ENCODE results near the gene MLEC.
A peak's percentile ranks its signal among the peaks of the same experiment; 100 is the strongest.

The MLEC gene, protein sequence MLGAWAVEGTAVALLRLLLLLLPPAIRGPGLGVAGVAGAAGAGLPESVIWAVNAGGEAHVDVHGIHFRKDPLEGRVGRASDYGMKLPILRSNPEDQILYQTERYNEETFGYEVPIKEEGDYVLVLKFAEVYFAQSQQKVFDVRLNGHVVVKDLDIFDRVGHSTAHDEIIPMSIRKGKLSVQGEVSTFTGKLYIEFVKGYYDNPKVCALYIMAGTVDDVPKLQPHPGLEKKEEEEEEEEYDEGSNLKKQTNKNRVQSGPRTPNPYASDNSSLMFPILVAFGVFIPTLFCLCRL

DNA sequence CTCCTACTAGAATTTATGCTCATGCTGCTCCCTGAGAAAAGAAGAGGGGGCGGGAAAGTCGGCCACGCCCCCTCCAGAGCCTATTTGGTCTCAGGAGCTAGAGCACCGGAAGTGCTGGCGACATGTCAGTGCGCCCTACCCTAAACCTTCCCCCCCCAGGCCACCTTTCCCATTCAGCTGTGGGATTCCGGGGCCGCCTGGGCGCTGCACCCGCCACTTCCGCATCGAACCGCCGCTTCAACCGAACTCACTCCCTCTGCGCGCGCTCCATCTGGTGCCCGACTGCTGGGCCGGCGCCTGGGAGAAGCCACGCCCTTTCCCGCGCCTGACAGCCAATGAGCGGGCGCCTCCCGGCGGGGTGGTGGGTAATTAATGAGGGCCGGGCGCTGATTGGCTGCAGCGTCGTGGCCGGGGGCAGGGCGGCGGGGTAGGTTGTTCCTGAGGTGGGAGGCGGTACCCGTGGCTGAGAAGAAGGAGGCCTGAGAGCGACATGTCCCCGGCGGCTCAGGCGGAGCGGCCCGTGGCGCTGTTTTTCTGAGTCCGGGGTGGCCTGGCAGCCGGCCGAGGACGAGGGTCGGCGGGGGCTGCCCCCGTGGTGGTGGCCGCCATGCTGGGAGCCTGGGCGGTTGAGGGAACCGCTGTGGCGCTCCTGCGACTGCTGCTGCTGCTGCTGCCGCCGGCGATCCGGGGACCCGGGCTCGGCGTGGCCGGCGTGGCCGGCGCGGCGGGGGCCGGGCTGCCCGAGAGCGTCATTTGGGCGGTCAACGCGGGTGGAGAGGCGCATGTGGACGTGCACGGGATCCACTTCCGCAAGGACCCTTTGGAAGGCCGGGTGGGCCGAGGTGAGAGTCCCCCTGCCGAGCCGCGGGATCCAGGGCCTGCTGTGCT, at the start of gene MLEC:
TSS of gene MLEC (plus strand) at position 460 of the 888 bp plus-strand sequence. CDS start at position 608, 148 bp downstream.
- peak; percentile 98 to 99 (median 99) for DNase-seq (ENCODE audit: low read depth in 2 of 3, low spot score in 1 of 3)

DNA sequence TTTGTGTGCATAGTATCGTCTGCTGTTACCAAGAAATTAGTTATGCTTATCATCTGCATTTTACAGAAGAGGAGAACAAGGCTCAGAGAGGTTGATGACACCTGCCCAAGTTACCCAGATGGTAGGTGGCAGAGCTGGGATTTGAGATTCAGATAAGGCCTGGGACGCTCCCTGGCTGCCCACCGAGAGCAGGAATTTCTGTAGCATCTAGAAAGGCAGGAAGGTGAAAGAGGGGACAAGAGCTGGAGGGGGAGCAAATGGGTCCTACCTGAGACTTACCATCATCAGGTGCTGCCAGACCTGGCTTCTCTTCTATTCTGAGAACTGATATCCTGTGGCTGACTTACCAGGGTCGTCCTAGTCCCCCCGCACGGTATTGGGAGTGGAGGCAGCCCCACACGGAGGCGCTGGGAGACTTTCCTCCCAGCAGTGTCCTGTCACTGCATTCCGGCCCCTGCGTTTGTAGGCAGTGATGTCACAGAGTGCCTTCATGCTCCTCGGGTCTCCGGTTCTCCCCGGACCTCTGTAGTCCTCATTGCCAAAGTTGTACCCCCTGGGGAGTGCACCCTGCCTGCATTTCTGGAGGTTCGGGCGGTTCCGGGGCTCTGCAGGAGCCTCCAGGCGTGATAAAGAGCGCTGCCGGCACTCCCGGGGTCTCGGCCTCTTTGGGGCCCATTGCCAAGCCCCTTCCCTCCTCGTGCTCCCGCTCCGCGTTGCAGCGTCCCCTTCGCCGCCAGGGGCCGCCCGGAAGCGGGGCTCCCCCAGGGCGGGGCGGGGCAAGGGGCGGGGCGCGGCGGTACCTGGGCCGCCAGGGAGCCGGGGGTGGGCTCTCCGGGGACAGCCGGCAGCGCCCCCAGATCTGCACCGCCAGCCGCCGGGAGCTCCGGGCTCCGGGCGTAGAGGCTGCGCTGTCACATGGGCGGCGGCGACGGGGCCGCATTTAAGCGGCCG, 46.9 kb upstream of the MLEC start, which contains the start of gene CABP1:
TSS of gene CABP1 (plus strand) at position 856 of the 951 bp plus-strand sequence. CDS start at position 916, 60 bp downstream.
- peak in 2 of 3 donors; percentile 36 to 58 for DNase-seq (ENCODE audit: low read depth in 2 of 3, low spot score in 1 of 3)

DNA sequence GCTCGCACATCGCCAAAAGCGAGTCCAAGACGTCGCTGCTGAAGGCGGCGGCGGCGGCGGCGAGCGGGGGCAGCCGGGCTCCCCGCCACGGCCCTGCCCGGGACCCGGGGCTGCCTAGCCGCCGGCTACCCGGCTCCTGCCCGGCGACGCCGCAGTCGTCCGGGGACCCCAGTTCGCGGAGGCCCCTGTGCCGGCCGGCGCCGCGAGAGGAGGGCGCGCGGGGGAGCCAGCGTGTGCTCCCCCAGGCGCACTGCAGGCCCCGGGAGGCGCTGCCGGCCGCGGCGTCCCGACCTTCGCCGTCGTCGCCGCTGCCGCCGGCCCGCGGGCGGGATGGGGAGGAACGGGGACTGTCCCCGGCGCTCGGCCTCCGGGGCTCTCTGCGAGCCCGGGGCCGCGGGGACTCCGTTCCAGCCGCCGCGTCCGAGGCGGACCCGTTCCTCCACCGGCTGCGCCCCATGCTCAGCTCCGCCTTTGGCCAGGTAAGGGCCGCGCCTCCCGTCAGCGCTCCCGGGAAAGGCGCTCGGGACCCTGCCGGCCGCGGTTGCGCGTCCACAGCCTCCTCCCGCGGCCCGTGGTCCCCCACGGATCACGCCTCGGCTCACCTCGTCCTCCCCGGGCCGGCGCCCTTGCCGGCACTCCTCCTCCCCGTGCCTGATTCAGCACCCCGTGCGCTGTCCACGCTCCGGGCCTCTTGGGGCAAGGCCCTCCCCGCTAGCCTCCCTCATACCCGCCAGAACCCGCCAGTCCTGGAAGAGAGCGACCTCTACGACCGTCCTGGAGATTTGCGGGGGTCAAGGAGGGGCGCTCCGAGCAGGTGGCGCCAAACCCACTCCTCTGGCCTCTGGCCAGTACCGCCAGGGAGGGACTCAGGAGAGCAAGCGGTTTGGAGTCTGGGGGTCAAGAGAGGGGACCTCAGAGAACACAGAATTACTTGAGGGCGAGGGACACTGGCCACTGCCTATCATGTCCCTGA, 45.8 kb upstream of the MLEC start:
- DNase-seq (ENCODE audit: low read depth in 2 of 3, low spot score in 1 of 3) = peak in 2 of 3 donors; percentile 25 to 39

DNA sequence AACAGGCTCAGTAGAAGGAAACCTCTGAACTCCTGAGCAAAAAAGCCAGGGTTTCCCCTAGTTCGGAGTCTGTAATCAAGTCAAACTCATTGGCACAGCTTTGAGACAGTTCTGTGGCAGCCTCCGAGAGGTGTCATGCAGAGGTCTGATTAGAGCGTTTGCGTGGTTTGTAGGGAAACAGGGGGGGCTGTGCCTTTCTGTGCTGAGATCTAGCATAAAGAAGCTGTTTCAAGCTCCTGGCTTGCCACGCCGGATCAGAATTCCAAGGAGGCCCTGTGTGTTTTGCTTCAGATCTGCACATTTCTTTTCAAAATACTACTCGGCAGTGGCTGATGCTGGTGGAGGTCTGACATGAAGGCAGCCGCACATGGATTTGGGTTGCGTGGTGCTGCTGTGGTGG, 44.8 kb upstream of the MLEC start:
- DNase-seq (ENCODE audit: low read depth in 2 of 3, low spot score in 1 of 3) = no peak

DNA sequence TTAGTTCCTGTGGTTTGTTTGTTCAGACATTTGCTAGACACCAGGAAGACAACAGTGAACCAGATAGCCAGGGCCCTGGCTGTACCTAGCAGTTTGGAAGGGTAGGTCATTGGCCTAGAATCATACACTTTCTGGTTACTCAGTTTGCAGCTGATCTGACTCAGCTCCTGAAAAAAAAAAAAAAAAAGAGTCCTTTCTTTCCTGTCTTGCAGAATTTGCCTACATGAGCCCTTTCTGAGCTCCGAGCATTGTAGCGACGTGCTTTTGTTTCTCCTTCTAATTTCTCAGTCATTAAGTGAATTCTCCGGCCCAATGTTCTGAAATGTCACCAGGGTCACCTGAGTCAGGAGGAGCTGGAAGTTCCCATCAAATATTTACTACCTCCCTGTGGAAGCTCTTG, 44.1 kb upstream of the MLEC start:
- no peak for DNase-seq (ENCODE audit: low read depth in 2 of 3, low spot score in 1 of 3)

DNA sequence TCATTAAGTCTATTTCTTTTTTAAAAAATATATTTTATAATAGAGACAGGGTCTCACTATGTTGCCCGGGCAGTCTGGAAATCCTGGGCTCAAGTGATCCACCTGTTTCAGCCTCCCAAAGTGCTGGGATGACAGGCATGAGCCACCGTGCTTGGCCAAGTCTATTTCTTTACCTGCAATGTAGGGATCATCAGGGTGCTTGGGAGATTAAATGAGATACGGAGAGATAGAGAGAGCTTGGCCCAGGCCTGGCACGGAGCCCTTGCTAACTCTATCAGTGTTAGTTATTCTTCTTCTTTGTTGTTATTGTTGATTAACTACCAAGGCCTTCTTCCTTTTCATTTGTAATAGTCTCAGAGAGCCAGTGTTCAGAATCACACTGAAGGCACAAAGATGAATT, 43.4 kb upstream of the MLEC start:
- no peak for DNase-seq (ENCODE audit: low read depth in 2 of 3, low spot score in 1 of 3)

DNA sequence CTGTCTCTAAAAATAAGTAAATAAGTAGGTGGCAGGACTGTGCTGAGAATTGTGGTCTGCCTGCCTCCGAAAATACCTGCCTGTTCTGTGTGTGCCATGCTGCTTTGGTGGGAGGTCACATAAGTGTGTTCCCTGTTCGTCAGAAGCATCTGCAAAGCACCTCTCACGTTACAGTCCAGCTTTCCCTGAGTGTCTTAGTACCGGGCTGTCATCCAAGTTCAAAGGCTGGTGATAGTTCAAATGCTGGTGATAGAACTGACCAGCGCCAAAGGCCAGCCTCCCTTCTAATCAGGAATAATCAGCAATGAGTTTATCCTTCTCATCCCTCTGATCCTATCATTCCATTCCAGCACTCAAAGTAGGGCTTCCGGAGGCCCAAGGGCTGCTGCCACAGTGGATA, 40.9 kb upstream of the MLEC start:
- DNase-seq (ENCODE audit: low read depth in 2 of 3, low spot score in 1 of 3) = no peak

DNA sequence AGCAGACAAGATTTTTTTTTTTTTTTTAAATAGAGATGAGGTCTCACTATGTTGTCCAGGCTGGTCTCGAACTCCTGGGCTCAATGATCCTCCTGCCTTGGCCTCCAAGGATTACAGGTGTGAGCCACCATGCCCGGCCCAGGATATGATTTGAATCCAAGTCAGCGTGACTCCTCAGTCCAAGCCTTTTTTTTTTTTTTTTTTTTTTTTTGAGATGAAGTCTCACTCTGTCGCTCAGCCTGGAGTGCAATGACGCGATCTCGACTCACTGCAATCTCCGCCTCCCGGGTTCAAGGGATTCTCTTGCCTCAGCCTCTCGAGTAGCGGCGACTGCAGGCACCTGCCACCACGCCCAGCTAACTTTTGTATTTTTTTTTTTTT, 39.6 kb upstream of the MLEC start:
- DNase-seq (ENCODE audit: low read depth in 2 of 3, low spot score in 1 of 3) = no peak

DNA sequence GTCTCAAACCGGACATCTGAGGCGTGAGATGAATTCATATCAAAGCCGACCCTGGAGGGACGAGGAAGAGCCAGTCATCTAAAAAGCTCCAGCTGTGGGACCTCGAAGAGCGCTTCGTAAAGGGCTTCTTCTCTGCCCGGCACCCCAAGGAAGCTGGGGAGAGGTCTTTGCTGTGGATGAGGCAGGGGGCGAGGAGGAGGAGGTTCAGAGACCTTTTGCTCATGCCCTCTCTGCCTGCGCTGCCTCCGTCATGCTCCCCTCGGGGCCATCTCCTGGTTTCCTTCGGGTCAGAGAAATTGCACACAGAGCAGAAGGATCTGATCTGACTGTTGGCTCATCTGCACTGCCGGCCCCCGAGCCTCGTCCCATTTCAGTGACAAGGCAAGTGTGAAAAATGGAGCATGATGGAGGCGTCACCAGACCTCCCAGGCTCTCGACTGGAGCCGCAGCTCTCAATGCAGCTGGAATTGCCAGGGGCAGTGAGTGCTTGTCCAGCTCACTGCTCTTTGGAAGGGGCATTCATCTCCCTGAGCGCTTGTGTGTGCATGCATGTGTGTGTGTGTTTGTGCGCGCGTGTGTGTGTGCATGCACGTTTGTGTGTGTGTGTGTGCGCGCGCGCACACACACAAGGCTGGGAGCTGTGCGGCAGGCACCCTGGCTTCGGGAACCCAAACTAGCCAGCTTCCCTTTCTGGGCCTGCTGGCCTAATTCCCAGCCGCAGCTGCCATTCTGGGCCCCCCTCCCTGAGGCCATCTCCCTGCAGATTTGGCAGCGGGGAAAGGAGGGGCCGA, 37.3 kb upstream of the MLEC start:
- no peak for DNase-seq (ENCODE audit: low read depth in 2 of 3, low spot score in 1 of 3)

DNA sequence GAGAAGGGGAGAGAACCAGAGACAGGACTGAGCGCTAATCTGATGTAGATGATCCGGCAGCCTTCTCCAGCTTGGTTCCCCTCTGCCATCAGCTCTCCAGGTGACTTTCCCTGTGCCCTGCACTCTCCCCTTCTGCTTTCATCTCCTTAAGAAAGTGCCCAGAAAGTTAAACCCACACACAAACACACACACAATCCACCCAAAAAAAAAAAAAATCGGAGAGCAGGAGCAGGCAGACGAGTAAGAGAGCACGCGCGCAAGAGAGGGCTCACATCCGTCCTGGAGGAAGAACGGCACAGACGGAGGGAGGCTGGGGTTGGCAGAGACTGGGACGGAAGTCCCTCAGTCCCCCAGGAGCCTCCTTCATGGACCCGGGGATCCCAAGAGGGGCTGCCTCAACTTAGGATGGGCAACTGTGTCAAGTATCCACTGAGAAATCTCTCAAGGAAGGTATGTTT, 36.7 kb upstream of the MLEC start:
- DNase-seq (ENCODE audit: low read depth in 2 of 3, low spot score in 1 of 3) = no peak

DNA sequence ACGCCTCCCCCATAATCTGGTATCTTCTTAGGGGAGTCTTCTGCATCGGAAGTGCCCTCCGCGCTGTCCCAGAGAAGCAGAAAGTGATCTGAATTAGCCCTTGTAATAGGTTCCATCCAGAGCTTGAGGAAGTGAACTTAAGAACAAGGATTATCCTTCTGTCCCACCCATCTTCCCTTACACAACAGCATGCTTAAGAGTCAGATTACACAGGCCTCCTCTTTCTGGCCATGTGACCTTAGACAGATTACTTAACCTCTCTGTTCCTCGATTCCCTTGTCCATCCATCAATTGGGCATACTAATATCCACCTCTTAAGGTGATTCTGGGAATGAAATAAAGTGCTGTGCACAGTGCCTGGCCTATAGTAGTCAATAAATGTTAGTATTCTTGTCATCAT, 35.1 kb upstream of the MLEC start:
- DNase-seq (ENCODE audit: low read depth in 2 of 3, low spot score in 1 of 3) = no peak

DNA sequence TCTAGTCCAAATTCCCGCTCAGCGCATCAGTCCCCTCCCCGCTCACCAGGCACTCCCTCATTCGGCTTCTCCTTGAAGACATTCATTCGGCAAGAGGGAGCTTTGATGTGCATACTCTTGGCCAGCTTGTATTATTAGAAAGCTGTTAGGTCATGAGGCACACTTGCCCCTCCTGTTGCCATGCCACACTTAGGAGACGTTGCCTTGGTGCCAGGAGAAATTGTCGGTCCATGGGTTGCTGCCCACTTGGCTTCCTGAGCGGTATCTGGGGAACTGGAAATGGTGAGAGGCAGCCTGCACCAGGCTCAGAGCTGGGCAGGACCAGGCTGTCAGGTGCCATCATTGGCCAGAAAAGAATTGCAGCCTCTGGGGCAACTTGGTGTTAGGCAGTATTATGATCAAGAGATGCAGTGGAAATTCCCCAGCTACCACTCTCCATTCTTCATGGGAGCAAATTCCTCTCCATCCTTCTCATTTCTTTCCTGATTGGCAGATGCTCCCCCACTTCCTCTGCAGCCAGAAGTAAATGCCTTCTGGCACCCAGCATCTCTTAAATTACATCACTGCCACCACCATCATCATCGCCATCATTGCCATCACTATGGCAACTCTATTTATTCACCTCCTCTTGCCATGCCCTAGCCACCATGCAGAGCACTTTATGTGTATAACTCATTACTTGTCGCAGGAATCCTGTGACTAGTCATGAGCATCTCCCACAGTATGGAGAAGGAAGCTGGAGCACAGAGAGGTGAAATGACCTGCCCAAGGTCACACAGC, 34.1 kb upstream of the MLEC start:
- DNase-seq (ENCODE audit: low read depth in 2 of 3, low spot score in 1 of 3) = no peak

DNA sequence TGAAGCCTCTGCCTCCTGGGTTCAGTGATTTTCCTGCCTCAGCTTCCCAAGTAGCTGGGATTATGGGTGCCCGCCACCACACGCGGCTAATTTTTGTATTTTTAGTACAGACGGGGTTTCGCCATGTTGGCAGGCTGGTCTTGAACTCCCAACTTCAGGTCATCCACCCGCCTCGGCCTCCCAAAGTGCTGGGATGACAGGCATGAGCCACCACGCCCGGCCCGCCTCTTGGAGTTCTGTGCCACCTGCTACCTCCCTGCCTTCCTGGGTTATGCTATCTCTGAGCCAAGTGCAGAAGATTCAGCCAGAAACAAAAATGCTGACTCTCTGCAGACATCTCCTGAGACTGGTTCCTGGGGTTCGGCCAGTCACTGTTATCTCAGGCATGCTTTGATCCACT, 33.3 kb upstream of the MLEC start:
- DNase-seq (ENCODE audit: low read depth in 2 of 3, low spot score in 1 of 3) = no peak

DNA sequence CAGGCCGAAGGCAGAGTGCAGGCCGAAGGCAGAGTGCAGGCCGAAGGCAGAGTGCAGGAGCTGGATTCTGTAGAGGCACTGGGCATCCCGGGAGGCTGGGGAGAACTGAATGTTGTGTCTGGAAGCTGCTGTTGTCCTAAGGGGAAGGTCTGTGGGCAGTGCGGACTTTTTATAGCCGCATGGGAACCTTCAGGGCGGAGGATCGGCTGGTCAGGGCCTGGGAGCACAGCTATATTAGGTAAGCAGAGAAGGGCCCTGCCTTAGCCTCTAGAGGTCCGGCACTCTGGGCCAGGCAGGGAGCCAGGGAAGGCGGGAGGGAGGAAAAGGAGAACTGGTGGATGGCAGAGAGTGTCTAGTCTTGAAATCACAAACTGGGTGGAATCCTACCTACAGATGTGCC, 32.3 kb upstream of the MLEC start:
- no peak for DNase-seq (ENCODE audit: low read depth in 2 of 3, low spot score in 1 of 3)

DNA sequence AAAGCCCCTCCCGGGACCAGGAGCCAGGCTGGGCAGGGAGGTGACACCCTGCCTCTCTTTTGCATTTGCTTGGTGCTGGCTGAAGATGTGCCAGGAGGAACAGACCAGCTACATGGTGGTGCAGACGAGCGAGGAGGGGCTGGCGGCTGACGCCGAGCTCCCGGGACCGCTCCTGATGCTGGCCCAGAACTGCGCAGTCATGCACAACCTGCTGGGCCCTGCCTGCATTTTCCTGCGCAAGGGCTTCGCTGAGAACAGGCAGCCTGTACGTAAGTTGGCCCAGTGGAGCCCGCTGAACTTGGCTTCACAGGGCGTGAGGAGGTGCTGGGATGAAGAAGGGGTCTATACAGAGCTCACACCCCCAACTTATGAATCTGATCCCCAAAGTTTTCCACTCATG, 30.9 kb upstream of the MLEC start:
- DNase-seq (ENCODE audit: low read depth in 2 of 3, low spot score in 1 of 3) = no peak

DNA sequence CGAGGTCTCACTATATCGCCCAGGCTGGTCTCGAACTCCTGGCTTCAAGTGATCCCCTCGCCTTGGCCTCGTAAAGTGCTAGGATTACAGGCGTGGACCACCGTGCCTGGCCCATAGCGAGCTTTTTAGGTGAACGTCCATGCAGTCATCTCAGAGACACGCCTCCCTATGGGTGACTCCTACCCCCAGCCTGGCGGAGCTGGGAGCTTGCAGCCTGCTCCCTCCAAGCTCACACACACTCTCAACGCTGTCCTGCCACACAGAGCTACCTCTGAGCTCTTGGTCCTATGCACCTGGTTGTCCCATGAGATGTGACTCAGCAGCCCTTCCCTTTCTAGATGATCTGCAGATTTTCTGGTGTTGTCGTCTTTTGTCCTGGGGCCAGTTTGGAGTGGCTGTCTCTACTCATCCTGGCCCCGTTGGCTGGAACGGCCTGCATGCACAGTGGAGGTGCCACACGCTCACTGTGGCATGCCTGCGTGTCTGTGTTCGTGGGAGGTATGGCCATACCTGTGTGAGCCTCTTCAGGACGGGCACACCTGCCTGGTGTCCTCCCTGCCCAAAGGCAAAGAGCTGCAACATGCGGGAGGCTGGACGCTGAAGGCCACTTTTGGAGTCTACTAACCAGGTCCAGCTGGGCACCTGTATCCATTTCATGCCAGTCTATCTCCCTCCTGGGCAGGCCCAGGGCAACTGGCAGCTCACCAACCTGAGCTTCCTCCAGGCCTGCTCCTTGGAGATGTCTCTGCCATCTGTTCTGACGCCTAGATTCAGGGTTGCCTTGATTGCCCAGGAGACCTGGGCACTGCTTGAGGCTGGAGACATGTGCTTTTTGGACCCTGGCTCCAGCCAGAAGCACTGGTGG, 28.4 kb upstream of the MLEC start:
- no peak for DNase-seq (ENCODE audit: low read depth in 2 of 3, low spot score in 1 of 3)

DNA sequence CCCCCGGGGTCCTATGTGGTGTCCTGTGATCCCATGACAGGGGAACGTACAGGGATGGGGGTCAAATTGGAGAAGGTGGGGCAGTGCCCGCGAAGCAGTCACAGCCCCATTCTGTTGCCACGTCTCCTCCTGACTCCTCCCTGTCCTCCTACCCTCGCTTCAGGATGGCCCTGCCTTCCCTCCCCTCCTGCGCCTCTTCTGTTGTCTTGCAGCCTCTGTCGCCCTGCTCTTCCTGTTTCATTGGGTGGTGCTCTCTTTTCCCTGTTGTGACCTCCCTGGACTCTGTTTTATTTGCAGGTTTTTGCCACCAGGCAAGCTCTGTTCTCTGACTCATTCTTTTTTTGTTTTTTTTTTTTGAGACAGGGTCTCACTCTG, 27.8 kb upstream of the MLEC start:
- no peak for DNase-seq (ENCODE audit: low read depth in 2 of 3, low spot score in 1 of 3)

DNA sequence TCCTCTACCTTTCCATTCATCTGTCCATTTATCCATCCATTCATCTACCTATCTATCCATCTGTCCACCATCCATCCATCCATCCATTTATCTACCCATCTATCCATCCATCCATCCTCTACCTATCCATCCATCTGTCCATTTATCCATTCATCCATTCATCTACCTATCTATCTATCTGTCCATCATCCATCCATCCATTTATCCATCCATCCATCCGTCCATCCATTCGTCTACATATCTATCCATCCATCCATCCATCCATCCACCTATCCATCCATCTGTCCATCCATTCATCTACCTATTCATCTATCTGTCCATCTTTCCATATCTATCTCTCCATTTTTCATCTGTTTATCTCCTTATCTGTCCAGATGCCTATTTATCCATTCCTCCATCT, 25.5 kb upstream of the MLEC start:
- DNase-seq (ENCODE audit: low read depth in 2 of 3, low spot score in 1 of 3) = no peak
